Hepatocyte (in vitro differentiated cells): Measurements from ENCODE around the gene SERAC1. TPM values are rescaled to one million over a fixed set of nuclear protein-coding genes. Genes with fewer than 3 reads are reported as not detected.
A peak's percentile ranks its signal among the peaks of the same experiment; 100 is the strongest.

Source experiments
- DNase-seq: peaks from one replicate; pipeline ENCODE4 v3.0.0-alpha.2; 2016; ENCODE audit warnings: low spot score
- H2AFZ ChIP-seq: fragments of 200-600 bp; sonication (generic); 2 replicates; pipeline ENCODE4 v1.6.0; 2016; ENCODE audit warnings: antibody characterized with exemption, mild to moderate bottlenecking
- H3K27ac ChIP-seq: fragments of 200-600 bp; sonication (generic); 2 replicates; pipeline ENCODE4 v1.5.1; 2016; ENCODE audit warnings: mild to moderate bottlenecking
- H3K27me3 ChIP-seq: fragments of 200-600 bp; sonication (generic); 2 replicates; pipeline ENCODE4 v1.6.1; 2016
- H3K36me3 ChIP-seq: fragments of 200-600 bp; sonication (generic); replicated peaks from 2 replicates; pipeline ENCODE4 v1.5.1; 2016; ENCODE audit warnings: low read depth; ENCODE audit not compliant: insufficient read depth
- H3K4me1 ChIP-seq: fragments of 200-600 bp; sonication (generic); 2 replicates; pipeline ENCODE4 v1.5.1; 2016; ENCODE audit warnings: mild to moderate bottlenecking, moderate library complexity; ENCODE audit not compliant: insufficient read depth
- H3K4me2 ChIP-seq: fragments of 200-600 bp; sonication (generic); 2 replicates; pipeline ENCODE4 v1.6.0; 2016
- H3K4me3 ChIP-seq: fragments of 200-600 bp; sonication (generic); 2 replicates; pipeline ENCODE4 v1.5.1; 2016; ENCODE audit warnings: mild to moderate bottlenecking
- H3K79me2 ChIP-seq: fragments of 200-600 bp; sonication (generic); 2 replicates; pipeline ENCODE4 v1.6.0; 2017; ENCODE audit warnings: mild to moderate bottlenecking
- H3K9me2 ChIP-seq: fragments of 200-600 bp; sonication (generic); replicated peaks from 2 replicates; pipeline ENCODE4 v1.6.0; 2017; ENCODE audit warnings: mild to moderate bottlenecking; ENCODE audit not compliant: insufficient read depth
- H3K9me3 ChIP-seq: fragments of 200-600 bp; sonication (generic); 2 replicates; pipeline ENCODE4 v1.5.1; 2016; ENCODE audit warnings: low read depth, mild to moderate bottlenecking
- H4K20me1 ChIP-seq: fragments of 200-600 bp; sonication (generic); 2 replicates; pipeline ENCODE4 v1.6.0; 2016; ENCODE audit warnings: mild to moderate bottlenecking; ENCODE audit not compliant: insufficient read depth, poor library complexity, severe bottlenecking
- CTCF ChIP-seq: fragments of 200-600 bp; sonication (generic); IDR thresholded peaks from 2 replicates; pipeline ENCODE4 v1.5.1; 2016; ENCODE audit warnings: antibody characterized with exemption, mild to moderate bottlenecking; ENCODE audit not compliant: poor library complexity
- EZH2 ChIP-seq: fragments of 200-600 bp; sonication (generic); IDR thresholded peaks from 2 replicates; pipeline ENCODE4 v1.6.1; 2016; ENCODE audit warnings: antibody characterized with exemption, mild to moderate bottlenecking, borderline replicate concordance
- EZH2phosphoT487 ChIP-seq: fragments of 200-600 bp; sonication (generic); IDR thresholded peaks from one replicate; pipeline ENCODE4 v1.6.1; 2018; ENCODE audit warnings: antibody characterized with exemption, mild to moderate bottlenecking, low read depth, moderate library complexity; ENCODE audit not compliant: unreplicated experiment, severe bottlenecking
- WGBS: methylation state at CpG from one replicate; pipeline ENCODE4 v1.1.6; 2016; ENCODE audit warnings: low lambda C conversion rate; ENCODE audit errors: missing lambda C conversion rate; 5-methylcytosine and 5-hydroxymethylcytosine counted together
- polyA plus RNA-seq: library from polyadenylated mRNA; unstranded; fragments of >200 nt; fragmentation: Nextera tagmentation; extraction: Ambion mirVana; gene quantifications from 2 replicates; pipeline ENCODE4 v1.2.1, GENCODE V29; 2016
- total RNA-seq: library from RNA; depleted of rRNA; stranded (reverse); fragments of >200 nt; gene quantifications from 2 replicates; pipeline ENCODE4 v1.2.3, GENCODE V29; 2014

Gene SERAC1
- total and polyA plus RNA-seq, 2 experiments from 2014 or later, result 4.9 to 15.2 TPM

- no peak overlapping the region for H3K4me2 ChIP-seq
- 96% methylated on average over 18 of the region's 18 CpGs for WGBS
- no peak overlapping the region for H2AFZ ChIP-seq
- no peaks in the 10 kb centered on the region for H4K20me1 ChIP-seq
- H3K4me1 ChIP-seq, result no peaks in the 10 kb centered on the region
- H3K79me2 ChIP-seq, result no peaks in the 10 kb centered on the region
- TF ChIP-seq EZH2phosphoT487, result no peak
- no peak for TF ChIP-seq EZH2
- TF ChIP-seq CTCF, result no peak
- H3K27ac ChIP-seq, result no peak overlapping the region
- H3K36me3 ChIP-seq, result no peaks in the 10 kb centered on the region
- no peak for DNase-seq
- H3K9me2 ChIP-seq, result no peaks in the 10 kb centered on the region
- no peaks in the 10 kb centered on the region for H3K27me3 ChIP-seq
- no peaks in the 10 kb centered on the region for H3K9me3 ChIP-seq
- H3K4me3 ChIP-seq, result no peak overlapping the region
Observed at GRCh38 chr6:158076548-158076947, 91.5 kb downstream of the SERAC1 start.

- WGBS, result 86% methylated on average over 3 of the region's 3 CpGs
Observed at GRCh38 chr6:158073776-158074175, 94.3 kb downstream of the SERAC1 start.

GRCh38 chr6:158072083-158072721, 95.9 kb downstream of the SERAC1 start:
- no peak overlapping the region for H3K4me2 ChIP-seq
- H3K9me2 ChIP-seq, result no peaks in the 10 kb centered on the region
- H3K9me3 ChIP-seq, result no peaks in the 10 kb centered on the region
- H2AFZ ChIP-seq, result no peak overlapping the region
- no peaks in the 10 kb centered on the region for H3K36me3 ChIP-seq
- TF ChIP-seq CTCF (peak; percentile 93), EZH2phosphoT487 (no peak), EZH2 (no peak)
- no peak overlapping the region for H3K4me3 ChIP-seq
- 29% methylated on average over 16 of the region's 16 CpGs for WGBS
- no peaks in the 10 kb centered on the region for H3K27me3 ChIP-seq
- peaks cover 10% of the 10 kb centered on the region for H3K4me1 ChIP-seq
- no peaks in the 10 kb centered on the region for H4K20me1 ChIP-seq
- no peaks in the 10 kb centered on the region for H3K79me2 ChIP-seq
- peak; percentile 83 for DNase-seq
- H3K27ac ChIP-seq, result no peak overlapping the region

More at GRCh38 chr6:158073776-158074175, 94.3 kb downstream of the SERAC1 start:
- TF ChIP-seq EZH2, result no peak
- no peak for TF ChIP-seq CTCF
- TF ChIP-seq EZH2phosphoT487, result no peak
- Histone ChIP-seq H3K9me3 (no peaks in the 10 kb centered on the region), H3K4me1 (peaks cover 5% of the 10 kb centered on the region), H4K20me1 (no peaks in the 10 kb centered on the region), H3K36me3 (no peaks in the 10 kb centered on the region), H2AFZ (no peak overlapping the region), H3K27ac (no peak overlapping the region), H3K4me3 (no peak overlapping the region), H3K27me3 (no peaks in the 10 kb centered on the region), H3K9me2 (no peaks in the 10 kb centered on the region), H3K79me2 (no peaks in the 10 kb centered on the region), H3K4me2 (no peak overlapping the region)
- DNase-seq, result no peak
